GM18519 (cell line): Measurements from ENCODE around the gene ARL16.

ENCODE experiments used
- ATAC-seq: cut with Tn5 transposase; IDR thresholded peaks from one replicate; pipeline ENCODE4 v1.9.1; 2021; ENCODE audit warnings: mild to moderate bottlenecking, moderate library complexity; ENCODE audit not compliant: unreplicated experiment, low FRiP score

ARL16 gene

DNA sequence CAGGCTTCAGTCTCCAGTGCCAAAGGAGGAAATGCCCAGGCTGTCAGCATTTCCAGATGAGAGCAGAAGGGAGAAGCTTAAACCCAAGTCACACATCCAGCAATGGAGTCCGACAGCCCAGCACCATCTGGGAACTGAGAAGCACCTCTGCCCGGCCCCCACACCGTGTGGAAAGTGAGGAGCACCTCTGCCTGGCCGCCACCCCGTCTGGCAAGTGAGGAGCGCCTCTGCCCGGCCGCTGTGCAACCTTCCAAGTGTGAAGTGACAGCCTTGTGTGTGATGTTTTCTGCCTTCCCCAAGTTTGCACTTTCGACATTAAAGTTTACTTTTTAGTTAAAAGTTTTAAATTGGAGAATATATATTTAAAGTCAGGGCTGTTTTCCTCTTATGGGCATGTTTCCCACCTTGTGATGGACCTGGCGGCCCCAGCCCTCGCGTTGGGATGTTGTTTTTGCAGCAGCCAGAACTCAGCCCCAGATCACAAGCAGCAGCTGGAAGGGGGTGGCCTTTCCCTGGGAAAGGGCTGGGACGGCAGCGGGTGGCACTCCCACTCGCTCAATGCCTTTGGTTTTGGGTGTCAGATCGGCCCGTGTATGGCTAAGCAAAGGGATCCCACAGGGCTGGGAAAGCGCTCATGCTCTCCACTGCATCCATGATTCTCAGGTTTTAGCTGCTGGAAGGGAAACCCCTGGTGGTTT lies 9.9 kb downstream of the ARL16 start:
- no peak for ATAC-seq

DNA sequence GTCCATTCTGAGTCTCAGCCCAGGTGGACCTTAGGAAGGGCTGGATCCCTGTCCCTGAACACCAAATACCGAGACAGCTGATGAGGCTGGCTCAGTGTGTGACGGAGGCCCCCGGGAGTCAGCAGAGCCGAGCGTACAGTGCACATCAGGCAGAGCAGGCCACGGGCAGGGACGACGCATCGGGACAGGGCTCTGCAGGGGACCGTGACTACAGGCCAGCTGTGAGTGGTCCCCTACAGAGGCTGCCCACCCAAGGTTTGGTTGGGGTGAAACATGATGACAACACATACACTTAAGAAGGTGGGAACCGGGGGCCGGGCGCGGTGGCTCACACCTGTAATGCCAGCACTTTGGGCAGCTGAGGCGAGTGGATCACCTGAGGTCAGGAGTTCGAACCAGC lies 10.6 kb downstream of the ARL16 start:
- no peak for ATAC-seq

DNA sequence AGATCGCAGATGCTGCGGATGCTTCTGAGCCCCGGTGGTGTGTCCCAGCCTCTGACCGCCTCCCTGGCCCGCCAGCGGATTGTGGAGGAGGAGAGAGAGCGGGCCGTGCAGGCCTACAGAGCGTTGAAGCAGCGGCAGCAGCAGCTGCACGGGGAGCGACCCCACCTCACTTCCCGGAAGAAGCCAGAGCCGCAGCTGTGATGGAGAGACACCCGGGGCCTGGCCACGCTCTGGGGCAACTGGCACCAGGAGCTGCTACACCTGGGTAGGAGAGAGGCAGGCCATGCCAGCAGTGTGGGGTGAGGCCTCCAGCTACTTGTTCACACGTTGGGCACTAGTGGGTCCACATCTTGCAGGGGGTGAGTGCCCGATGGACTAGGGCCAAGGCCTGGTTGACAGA lies 11.1 kb downstream of the ARL16 start:
- no peak for ATAC-seq

DNA sequence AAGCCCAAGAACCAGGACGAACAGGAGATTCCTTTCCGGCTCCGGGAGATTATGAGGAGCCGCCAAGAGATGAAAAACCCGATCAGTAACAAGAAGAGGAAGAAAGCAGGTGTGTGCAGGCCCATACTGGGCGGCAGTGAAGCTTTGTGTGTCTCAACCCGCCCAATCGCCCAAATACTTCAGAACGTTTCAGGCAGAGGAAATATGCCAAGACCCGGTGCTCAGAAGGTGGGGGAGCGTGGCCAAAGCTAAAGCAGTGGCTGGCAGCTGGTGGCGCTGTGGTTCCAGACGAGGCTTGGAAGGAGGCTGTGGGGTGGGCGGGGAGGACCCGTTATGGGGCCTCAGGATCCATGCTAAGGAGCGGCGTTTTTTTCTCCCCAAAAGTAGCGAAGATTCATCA lies 15.8 kb downstream of the ARL16 start:
- ATAC-seq: no peak

DNA sequence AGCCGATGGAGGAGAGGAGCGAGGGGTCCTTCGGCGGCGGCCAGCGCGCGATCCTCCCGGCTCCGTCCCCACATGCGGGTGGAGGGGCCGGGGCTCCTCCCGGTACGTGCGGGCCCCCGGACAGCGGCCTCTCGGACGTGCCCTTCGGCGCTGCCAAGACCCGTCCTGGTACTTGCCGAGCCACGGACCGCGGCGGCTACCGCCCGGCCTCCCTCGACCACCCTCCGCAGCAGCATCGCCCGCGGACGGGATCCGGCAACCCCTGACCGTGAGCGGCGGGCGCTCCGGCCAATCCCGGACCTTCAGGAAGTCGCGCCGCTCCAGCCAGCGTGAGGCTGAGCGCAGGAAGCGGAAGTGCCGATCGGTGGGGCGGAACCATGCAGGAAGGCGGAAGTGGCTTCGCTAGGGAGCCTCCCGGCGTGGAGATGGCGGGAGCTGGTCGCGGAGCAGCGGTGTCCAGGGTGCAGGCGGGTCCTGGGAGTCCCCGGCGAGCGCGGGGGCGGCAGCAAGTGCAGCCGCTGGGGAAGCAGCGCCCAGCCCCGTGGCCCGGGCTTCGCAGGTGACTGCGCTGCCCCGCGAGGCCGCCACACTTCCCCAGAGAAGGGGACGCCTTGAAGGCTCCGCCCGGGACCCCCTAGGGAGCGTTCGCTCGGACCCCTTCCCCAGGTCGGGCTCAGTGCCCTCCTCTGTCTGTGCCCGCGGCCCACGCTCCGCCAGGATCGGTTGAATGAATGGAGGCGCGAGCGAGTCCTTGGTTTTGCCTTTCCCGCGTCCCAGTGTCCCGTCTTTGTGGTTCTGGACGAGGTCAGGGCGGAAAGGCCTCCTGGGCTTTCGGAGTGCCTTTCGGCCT lies 17.0 kb downstream of the ARL16 start, which contains the start of the genes CCDC137 and OXLD1:
Gene CCDC137, plus strand, starts transcription at position 396 of the 850 bp plus-strand sequence. Its CDS starts 30 bp downstream, at position 426.
Gene OXLD1, minus strand, starts transcription at position 264 of the 850 bp plus-strand sequence. Its CDS starts 28 bp downstream, at position 236.
- peak; percentile 87 for ATAC-seq

DNA sequence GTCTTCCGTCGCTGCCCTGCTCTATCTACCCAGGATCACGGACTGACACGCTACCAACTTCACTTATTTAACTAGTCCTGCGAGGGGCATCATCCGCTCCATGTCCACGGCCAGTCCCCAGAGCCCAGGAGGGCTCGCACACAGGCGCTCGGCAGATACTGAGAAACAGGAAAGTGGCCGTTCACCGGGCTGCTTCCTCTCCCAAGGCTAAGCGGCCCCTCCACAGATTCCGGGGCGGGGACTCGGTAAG lies 17.6 kb downstream of the ARL16 start:
- no peak for ATAC-seq

DNA sequence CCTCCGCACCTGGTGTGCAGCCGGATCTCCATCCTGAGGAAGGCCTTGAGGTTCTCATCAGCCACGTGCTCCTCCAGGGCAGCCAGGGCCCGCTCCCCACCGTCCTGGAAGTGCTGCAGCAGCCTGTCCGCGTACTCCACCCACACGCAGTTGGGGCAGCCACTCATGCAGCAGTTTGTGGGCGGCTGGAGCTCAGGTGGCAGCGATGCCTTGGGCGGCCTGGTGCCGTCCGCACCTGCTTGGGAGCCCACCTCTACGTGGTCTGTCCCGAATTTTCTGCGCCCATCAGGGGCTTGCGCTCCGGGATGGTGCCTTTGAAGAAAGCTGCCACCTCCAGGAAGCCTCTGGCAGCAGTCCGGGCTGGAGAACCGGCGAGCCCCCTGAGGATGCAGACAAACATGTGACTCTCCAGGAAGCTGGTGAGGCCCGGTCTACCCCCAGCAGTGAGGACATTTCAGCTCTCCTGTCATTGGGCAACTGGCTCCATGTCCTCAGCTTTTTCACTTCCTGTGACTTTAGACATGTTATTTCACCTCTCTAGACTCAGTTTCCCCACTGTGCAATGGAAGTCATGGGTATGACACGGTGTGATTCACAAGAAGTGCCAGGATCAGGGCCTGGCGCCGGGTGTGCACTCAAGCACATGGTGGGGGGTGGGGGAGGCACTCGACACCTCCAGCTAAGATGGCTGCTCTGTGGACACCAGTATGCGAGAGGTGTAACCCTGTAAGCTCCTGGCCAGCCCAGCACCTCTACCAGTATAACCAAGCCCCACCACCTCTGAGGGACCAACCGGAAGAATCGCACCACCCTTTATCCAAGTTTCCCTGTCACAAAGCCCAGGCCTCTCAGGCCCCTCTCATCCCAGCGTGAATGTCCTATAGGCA lies 18.1 kb downstream of the ARL16 start:
- no peak for ATAC-seq

DNA sequence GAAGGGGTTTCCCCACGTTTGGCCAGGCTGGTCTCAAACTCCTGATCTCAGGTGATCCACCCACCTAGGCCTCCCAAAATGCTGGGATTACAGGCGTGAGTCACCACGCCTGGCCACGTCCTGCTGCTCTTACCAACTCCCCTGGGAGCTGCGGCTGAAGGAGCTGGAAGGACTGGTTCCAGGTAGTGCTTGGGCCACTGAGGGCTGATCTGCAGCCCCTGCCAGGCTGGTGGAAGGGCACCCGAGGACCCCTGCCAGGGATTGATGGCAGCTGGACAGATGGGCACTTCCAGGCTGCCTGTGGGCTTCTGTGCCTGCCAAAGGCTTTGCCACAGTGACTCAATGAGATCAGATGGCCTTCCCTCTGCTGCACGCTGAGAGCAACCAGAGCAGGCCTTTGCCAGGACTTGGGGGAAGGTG lies 19.5 kb downstream of the ARL16 start:
- ATAC-seq: no peak

DNA sequence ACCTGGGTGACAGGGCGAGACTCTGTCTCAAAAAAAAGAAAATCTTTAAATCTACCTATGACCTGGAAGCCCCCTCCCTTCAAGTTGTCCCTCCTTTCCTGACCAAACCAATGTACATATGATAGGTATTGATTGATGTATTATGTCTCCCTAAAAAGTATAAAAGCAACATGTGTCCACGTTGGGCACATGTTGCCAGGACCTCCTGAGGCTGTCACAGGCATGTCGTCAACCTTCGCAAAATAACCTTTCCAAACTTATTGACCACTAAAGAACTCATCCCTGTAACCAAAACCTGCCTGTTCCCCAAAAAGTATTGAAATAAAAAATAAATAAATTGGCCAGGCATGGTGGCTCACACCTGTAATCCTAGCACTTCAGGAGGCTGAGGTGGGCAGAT lies 21.6 kb downstream of the ARL16 start:
- no peak for ATAC-seq

DNA sequence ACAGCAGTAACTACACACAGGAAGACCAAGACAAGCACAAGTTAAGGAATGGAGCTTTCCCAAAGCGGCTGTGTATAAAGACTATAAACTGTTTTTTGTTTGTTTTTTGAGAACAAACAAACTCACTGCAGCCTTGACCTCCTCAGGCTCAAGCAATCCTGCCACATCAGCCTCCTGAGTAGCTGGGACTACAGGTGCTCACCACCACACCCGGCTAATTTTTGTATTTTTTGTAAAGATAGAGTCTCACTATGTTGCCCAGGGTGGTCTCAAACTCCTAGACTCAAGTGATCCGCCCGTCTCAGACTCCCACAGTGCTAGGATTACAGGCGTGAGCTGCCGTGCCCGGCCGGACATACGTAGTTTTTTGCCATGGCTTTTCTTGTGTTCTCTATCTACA lies 23.2 kb downstream of the ARL16 start:
- ATAC-seq: no peak

DNA sequence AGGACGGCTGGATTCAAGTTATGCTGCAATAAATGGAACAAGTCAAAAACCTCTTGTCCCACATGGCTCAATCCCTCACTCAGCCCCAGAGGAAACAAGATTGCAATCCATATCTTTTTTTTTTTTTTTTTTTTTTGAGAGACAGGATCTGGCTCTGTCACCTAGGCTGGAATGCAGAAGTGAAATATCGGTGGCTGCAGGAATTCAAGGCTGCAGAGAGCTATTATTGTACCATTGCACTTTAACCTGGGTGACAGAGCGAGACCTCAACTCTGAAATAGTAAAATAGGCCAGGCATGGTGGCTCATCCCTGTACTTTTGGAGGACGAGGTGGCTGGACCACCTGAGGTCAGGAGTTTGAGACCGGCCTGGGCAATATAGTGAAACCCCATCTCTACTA lies 24.6 kb downstream of the ARL16 start:
- ATAC-seq: no peak

DNA sequence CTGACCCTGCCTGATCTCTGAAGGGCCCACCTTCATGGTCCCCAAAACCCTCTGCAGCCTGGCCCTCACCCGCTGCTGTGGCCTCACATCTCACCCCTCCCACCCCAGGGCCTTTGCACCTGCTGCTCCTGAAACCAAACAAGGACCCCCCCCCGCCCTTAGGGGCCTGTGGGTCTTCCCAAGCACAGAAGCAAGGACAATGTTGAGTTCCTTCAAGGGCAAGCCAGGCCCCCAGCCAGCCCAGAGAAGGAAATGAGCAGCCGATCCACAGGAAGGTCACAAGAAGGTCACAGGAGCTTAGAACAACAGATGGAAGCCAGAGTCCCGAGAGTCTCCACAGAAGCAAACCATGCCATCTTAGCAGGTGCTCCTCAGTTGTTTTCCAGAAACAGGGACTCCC lies 26.8 kb downstream of the ARL16 start:
- no peak for ATAC-seq

DNA sequence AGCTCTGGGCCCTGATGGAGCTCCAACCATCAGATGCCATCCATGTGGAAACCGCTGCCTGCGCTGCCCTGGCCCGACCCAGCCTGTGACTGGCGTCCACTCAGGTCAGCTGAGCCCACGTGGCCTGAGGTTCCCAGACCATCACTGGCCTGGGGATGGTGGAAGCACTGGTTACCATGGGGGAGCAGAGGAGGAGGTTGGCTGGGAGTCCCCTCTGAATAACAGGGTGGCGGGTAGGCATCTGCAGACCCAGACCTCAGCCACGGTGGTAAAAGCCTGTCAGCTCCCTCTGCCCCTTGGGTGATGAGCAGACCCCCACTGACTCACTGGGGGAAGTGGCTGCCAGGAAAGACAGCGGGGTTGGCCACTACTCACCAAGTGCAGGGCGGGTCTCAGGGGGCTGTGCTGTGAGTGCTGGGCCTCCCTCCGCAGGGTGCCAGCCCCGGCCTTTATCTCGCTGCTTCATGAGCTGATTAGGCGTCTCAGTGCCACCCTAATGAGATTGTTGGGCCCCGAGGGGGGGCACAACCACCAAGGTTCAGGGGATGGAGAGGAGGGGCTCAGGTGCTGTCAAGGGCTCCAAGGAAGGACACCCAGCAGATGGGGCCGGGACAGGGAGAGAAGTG lies 27.4 kb downstream of the ARL16 start, which contains the start of gene PDE6G:
Gene PDE6G, minus strand, starts transcription at position 425 of the 626 bp plus-strand sequence. CDS start 3,237 bp downstream, outside the sequence.
- no peak for ATAC-seq

DNA sequence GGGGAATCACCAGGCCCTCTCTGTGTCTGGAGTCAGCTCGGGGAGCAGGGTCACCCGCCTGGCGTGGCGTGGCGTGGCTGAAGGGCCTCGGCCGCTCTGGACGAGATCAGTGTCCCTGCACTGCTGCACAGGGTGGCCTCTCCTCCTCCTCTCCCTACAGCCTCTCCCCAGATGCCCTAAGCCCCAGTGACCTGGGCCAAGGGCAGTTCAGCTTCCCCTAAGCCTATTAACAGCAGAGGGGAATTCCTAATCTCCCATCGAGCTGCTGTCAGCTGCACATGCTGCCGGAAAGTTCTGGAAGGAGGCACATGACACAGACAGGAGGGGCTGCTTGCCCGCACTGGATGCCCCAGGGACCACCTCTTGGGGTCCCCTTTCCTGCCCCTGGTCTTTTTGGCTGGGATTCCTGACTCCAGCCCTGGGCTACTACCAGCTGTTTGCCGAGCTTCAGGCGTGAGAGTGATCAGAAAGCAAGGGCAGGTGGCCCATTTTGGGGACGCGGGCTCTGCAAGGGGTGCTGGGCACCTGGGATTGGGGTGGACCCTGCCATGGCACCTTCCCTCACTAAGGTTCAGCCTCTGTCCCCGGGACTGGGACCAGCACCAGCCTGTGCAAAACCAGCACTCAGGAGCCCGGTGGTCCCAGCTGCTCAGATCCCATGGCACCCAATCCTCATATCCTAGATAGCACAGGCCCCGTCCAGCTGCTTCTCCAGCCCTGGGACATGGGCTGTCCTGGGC lies 28.0 kb downstream of the ARL16 start:
- ATAC-seq: no peak

DNA sequence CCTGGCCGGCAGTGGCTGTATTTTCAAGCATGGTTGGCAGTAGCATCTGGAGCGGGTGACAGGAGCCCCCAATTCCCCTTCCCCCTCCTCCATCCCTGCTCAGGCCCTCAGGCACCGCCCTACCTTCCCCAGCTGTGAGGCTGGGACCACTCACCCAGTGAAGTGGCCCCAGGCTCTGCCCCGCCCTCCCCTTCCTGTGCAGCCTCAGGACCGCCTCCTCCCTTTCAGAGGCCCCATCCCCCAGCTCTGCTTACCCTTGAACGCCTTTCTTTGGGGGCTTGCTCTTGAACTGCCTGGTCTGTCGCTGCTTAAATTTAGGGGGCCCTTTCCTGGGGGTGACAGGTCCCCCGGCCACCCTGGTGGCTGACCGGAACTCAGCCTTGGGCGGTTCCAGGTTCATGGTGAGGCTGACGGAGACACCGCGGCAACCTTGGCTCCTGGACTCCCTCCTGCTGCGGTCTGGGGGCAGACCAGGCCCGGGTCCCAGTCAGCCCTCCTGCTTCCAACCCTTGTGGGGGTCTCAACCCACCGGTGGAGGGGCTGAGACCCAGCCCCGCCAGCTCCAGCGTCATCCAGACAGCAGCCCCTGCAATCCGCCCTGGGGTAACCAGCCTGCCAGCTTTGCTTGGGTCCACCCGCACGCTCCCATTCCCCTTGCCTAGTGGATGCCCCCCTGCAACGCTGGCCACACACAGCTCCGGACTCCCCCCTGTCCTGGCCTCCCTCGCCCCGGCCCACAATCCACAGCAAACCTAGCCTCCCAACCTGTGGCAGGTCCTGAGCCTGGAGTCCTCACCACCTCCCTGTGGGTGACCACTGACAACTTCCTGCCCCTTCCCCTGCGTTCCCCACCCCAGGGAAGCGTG lies 30.5 kb downstream of the ARL16 start:
- ATAC-seq: no peak

DNA sequence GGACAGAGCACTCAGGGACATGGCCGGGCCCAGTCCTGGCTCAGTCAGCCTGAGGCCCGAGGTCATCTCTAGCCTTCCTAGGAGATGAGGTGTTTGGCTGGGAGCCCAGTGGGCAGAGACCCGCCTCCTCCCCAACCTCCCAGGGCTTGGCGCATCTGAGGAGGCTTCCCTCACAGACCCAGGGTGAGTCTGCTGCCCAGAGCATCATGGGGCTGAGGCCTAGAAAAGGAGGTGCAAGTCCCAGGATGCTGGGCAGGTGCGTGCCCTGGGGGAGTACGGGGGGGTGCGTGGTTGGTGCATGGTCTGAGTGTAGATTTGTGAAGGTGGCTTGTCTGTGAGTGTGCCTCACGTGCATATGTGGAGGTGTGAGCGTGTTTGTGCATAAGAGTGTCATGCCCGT lies 31.9 kb downstream of the ARL16 start:
- ATAC-seq: no peak

DNA sequence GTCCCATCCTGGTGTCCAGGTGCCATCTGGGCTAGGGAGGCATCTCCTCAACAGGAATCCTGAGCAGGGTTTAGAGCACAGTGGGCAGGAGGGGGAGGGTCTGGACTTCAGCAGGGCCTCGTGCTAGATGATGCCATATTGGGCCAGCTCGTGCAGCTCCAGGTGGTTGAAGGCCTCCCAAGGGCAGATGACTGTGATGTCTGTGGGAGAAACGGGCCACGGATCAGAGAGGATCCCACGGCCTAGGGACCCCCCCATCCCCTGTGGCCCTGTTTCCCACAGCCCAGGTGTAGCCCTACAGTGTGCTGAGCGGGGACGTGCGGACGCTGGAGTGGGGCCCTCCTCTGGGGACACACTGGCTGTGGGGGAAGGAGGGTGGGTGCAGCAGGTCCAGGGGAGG lies 32.6 kb downstream of the ARL16 start:
- ATAC-seq: no peak

DNA sequence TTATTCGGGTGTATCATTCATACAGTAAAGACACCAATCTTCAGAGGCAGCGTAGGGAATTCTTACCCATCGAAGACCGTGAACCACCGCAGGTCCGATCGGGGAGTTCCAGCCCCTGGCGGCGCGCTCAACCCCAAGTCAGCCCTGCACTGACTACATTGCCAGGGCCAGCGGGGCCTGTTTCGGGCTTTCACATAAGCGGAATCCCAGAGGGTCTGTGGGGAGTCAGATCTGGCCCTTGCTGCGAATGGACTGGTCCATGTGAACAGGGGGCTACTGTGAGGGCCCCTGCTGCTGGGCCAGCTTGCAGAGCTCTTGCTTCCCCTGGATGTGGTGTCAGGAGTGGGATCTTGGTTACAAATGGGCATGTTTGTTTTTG lies 34.9 kb downstream of the ARL16 start:
- ATAC-seq: no peak
